Activated T-helper 1 cell treated with anti-CD3 and anti-CD28 coated beads, Interleukin-2, amount 50 U/mL, for 16 hours (primary cell): ENCODE results near the gene ENTPD1.
"Not testable (repeated sequence)": the region's sequence is repeated elsewhere in the genome, so short reads cannot be mapped to it uniquely, and the experiment has no call there.

ENCODE experiments used
- DNase-seq, 2 donors: peaks; one replicate each; pipeline ENCODE4 v3.0.0-alpha.2; 2020; ENCODE audit warnings: low read depth in 1 of 2, low spot score in 1 of 2

Gene ENTPD1

DNA sequence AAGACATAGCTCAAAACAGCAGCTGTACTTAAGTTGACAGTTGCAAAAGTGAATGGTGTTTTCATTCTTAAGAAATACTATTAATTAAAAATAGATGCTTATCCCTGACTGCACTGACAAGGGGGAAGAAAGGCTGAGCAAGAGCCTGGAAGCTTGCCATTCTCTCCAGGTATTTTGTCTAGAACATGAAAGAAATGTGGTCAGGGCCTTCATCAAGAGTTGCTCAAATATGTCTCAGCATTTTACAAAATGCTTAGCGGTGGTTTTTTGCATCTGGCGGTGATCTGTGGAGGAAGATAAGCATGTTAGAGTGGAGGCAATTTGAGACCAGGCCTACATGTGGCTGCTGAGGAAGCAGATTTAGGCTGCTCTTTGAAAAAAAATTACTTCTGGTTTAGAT lies 105.4 kb downstream of the ENTPD1 start:
- DNase-seq: no peak

DNA sequence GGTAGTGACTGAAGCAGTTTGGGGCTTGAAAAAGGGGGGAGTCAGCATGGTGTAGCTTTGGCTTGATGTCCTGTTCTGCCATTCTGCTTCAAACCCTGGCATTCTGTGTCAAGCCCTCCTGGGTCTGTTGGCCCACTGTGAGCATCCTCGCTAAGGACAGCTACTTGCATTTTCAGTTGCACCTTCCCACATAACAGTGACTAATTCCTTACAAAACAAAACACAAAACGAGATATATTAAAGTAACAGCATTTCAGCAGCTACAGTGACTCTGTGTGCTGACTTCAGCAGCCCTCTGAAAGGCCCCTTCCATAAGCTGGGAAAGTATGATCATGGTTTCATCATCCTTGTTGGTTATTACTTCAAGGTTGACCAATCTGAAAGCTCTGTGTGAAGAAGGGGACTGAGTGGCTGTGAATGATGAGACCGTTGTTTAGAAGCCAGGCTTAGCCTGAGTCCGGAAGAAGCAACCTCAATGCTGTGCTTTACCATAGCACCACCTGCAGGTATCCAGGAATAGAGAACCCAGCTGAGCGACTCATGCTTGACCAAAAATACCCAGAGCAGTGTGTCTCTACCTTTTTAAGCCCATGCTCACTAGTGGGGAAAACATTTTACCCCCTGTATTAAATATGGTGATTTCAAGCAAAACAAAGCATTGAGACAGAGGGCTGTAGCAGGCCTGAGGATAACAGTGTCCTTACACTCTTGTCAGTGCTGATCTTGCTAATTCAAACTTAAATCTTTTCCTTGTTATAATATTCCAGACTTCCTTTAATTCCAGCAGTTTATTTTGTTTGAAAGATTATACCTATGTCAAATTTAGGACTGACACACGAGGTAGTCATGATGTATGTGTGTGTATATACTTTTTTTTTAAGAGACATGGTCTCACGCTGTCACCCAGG lies 109.2 kb downstream of the ENTPD1 start:
- peak in 1 of 2 donors; percentile 4 for DNase-seq

GRCh38 chr10:95865814-95866466 lies 110.0 kb downstream of the ENTPD1 start:
- DNase-seq: no peak

DNA sequence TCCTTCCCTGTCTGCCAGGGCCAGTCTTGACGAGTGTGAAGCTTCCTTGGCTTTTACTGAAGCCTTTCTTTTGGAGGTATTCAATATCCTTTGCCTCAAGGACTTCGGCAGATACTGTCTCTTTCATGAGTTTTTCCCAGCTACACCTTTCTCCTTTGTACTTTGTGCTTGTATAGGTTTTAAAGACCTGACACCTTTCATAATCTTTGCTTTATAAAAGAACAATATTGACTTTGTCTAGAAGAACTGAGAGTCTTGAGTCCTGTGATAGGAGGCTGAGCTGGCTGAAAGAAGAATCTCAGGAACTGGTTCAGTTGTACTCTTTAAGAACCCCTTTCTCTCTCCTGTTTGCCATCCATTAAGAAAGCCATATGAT lies 110.5 kb downstream of the ENTPD1 start:
- no peak for DNase-seq

GRCh38 chr10:95867866-95868265 lies 111.9 kb downstream of the ENTPD1 start:
- DNase-seq: no peak

DNA sequence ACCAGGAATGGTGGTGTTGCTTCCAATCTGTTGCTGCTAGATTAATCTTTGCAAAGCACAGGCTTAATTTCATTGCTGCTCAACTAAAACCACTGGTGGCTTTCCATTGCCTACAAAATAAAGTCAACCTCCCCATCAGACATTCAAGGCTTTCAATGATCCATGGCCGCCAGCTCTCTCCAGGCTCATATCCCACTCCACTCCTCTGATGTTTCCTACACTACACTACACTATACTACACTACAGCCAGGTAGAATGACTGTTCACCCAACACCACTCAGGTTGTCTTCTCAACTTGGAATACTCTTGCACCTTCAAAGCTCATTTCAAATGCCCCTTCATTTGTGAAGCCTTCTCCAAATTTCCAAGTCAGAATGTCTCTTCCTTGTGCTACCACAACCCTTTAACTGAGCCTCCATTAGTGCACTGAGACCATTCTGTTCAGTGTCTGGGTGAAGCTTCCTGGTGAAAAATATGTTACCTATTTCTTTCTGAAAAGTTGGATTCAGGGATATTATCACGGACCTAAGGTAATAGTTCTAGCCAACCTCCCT lies 116.3 kb downstream of the ENTPD1 start:
- no peak for DNase-seq

DNA sequence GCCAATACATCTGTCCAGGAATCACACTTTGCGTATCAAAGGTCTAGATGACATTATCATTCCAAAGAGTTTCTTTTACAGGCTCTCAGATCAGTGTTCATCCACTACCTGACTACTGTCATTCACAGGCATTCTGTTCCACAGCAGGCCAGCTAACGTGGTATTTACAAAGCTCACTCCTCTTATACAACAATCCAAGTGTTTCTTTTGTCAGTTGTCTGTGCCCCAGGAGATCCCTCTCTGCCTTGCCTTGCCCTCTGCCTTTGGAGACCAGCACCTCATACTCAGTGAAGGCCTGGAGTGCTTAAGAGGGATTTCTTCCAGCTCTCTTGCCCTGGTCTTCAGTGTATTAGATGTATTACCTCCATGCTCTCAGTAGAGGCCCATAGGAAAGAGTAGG lies 117.2 kb downstream of the ENTPD1 start:
- no peak for DNase-seq

GRCh38 chr10:95873651-95874050 lies 117.7 kb downstream of the ENTPD1 start:
- no peak for DNase-seq

DNA sequence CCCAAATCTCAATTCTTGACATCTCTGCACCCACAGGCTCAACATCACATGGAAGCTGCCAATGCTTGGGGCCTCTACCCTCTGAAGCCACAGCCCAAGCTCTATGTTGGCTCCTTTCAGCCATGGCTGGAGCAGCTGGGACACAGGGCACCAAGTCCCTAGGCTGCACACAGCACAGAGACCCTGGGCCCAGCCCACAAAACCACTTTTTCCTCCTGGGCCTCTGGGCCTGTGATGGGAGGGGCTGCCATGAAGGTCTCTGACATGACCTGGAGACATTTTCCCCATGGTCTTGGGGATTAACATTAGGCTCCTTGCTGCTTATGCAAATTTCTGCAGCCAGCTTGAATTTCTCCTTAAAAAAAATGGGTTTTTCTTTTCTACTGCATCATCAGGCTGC lies 118.8 kb downstream of the ENTPD1 start:
- DNase-seq: not testable (repeated sequence)

DNA sequence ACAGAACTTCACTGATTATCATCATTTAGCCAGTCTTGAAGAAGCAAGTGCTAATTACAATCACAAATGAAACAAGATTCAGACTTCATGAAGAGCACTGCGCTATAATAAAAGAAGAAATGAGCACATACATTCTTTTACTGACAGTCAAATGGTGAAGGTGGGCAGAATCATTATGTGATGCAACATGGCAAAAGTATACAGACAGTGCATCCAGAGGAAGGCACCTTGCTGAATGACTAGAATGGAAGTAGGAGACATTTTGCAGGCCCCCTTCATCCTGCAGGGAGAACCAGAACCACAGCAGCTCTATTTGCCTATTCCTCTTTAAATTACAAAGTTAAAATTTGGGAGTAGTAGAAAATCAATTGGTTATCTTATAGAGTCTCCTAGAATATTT lies 120.8 kb downstream of the ENTPD1 start:
- no peak for DNase-seq

DNA sequence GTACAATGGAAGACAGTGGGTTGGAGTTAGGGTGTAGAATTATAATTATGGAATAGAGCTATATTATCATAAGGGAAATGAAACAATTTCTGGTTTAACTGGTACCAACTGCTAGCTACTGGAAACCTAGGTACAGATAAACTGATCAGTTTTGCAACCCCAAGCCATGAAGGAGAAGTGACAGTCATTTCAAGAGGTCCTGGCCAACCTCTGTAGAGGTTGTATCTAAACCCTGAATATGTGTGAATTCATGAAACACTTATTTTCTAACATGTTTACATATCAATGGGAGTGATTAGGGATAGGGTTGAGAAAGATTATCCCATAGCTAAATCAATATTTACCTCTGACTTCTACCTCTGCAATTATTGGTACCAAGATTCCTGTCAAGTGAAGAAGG lies 121.9 kb downstream of the ENTPD1 start:
- no peak for DNase-seq

- no peak for DNase-seq
Observed at GRCh38 chr10:95880704-95881103, 124.7 kb downstream of the ENTPD1 start.

- DNase-seq: no peak
Observed at GRCh38 chr10:95881316-95881715, 125.4 kb downstream of the ENTPD1 start.

- no peak for DNase-seq
Observed at GRCh38 chr10:95889830-95890229, 133.9 kb downstream of the ENTPD1 start.

DNA sequence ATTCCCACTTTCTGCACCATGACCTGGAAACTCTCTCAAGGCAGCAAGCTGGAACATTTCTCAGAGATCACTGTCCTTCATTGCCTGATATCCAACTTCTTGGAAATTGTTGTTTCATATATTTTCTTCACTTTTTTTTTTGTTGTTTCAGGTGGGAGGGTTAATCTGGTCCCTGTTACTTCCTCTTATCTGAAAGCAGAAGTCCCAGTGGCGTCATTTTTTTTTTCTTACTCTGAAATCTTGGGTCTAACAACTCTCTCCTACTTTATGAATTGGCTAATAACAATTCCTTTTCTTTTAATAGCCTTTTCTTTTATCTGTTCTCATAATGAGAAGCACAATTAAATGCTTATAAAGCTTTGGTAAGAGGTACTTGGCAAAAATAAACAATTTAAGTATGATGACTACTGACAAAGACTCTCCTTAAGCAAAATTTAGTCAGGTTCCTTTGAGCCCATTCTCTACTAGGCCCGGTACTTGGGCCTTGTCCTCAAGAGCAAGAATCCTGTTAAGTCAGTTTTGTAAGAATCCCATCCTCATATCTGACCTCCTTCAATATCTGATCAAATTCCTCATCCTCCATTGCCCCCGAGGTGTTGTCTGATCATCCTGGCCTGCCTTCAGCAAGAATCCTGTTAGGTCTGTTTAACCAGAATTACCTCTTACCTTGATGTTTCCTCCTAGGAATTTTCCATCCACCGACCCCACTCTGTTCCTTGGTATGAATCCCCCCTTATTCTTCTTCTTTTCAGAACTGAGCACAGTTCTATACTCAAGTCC lies 140.3 kb downstream of the ENTPD1 start:
- no peak for DNase-seq

GRCh38 chr10:95905897-95906580 lies 150.1 kb downstream of the ENTPD1 start:
- not testable (repeated sequence) for DNase-seq

- no peak for DNase-seq
Observed at GRCh38 chr10:95906677-95907455, 150.9 kb downstream of the ENTPD1 start.

DNA sequence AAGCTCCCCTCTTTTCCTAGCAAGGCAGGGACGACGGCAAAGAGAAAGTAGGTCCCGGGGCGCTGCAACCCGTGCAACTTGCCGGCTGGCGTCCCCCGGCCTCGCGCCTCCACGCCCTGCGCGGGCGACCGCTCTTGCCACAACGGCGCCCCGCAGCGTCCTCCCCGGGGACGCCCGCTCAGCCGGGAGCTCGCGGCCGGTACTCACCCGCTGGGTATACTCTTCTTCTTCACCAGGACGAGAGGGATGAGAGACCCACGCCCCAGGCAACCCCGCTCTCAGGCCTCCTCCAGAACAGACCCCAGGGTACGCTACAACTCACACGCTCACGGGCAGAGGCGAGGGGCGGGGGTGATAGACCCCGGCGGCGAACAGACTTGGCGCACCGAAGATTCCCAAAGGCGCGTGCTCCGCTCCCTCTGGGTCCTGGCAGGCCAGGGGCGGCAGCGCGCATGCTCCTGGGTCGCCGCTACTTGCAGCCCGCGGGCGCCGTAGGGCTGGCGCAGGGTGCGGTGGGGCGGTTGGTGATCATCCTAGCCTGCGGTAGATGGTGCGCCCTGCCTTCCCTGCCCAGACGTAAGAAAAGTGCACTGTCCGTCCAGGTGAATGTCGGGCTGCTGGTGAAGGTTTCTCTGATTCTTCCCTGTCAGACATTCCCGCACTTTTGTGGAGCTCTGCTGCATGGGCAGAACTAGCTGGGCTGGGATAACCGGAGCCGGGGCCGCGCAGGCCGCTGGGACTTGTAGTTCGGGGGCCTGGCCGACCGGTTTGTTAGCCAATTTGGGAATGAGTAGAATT lies 151.7 kb downstream of the ENTPD1 start, which contains the start of gene CC2D2B:
Gene CC2D2B, plus strand, starts transcription at position 520 of the 798 bp plus-strand sequence. CDS start 3,349 bp downstream, outside the sequence.
- DNase-seq: peak; percentile 17 to 30

GRCh38 chr10:95908450-95908849 lies 152.5 kb downstream of the ENTPD1 start:
- DNase-seq: no peak
